Measurements from ENCODE around the gene DEDD.
"Not testable (repeated sequence)": the region's sequence is repeated elsewhere in the genome, so short reads cannot be mapped to it uniquely, and the experiment has no call there.

DEDD gene

GRCh38 chr1:161122967-161123366 lies 9.5 kb downstream of the DEDD start:
- no peak for DNase-seq (ENCODE audit: low read depth)

- DNase-seq (ENCODE audit: low read depth) = no peak
Observed at GRCh38 chr1:161121834-161122233, 10.6 kb downstream of the DEDD start.

GRCh38 chr1:161121042-161121650 lies 11.3 kb downstream of the DEDD start:
- no peak for DNase-seq (ENCODE audit: low read depth)

- no peak for DNase-seq (ENCODE audit: low read depth)
Observed at GRCh38 chr1:161119092-161119903, 13.2 kb downstream of the DEDD start.

- DNase-seq (ENCODE audit: low read depth) = no peak
Observed at GRCh38 chr1:161117759-161118581, 14.5 kb downstream of the DEDD start, which contains the start of the genes NIT1 and PFDN2. TSS of gene NIT1 (plus strand) at chr1:161118105. CDS start at chr1:161118177, 72 bp downstream. TSS of gene PFDN2 (minus strand) at chr1:161118037. CDS start at chr1:161118026, 11 bp downstream.

- not testable (repeated sequence) for DNase-seq (ENCODE audit: low read depth)
Observed at GRCh38 chr1:161115961-161116360, 16.5 kb downstream of the DEDD start.

- peak; percentile 94 for DNase-seq (ENCODE audit: low read depth)
Observed at GRCh38 chr1:161115132-161115711, 17.2 kb downstream of the DEDD start.

GRCh38 chr1:161114556-161114955 lies 17.9 kb downstream of the DEDD start:
- no peak for DNase-seq (ENCODE audit: low read depth)

GRCh38 chr1:161113915-161114314 lies 18.6 kb downstream of the DEDD start:
- DNase-seq (ENCODE audit: low read depth) = no peak

- DNase-seq (ENCODE audit: low read depth) = no peak
Observed at GRCh38 chr1:161111527-161111926, 20.9 kb downstream of the DEDD start.

GRCh38 chr1:161111117-161111516 lies 21.4 kb downstream of the DEDD start:
- no peak for DNase-seq (ENCODE audit: low read depth)

- no peak for DNase-seq (ENCODE audit: low read depth)
Observed at GRCh38 chr1:161106431-161106830, 26.0 kb downstream of the DEDD start.

GRCh38 chr1:161100556-161100955 lies 31.9 kb downstream of the DEDD start:
- no peak for DNase-seq (ENCODE audit: low read depth)

- DNase-seq (ENCODE audit: low read depth) = no peak
Observed at GRCh38 chr1:161099090-161099802, 33.2 kb downstream of the DEDD start.

- no peak for DNase-seq (ENCODE audit: low read depth)
Observed at GRCh38 chr1:161098210-161099068, 34.0 kb downstream of the DEDD start, which contains the start of gene KLHDC9. TSS of gene KLHDC9 (plus strand) at chr1:161098361. CDS start at chr1:161098536, 175 bp downstream.

- DNase-seq (ENCODE audit: low read depth) = no peak
Observed at GRCh38 chr1:161096530-161096929, 35.9 kb downstream of the DEDD start.

- no peak for DNase-seq (ENCODE audit: low read depth)
Observed at GRCh38 chr1:161096015-161096414, 36.5 kb downstream of the DEDD start.

GRCh38 chr1:161095230-161095629 lies 37.2 kb downstream of the DEDD start:
- DNase-seq (ENCODE audit: low read depth) = no peak

- no peak for DNase-seq (ENCODE audit: low read depth)
Observed at GRCh38 chr1:161094481-161094880, 38.0 kb downstream of the DEDD start.

GRCh38 chr1:161092621-161093028 lies 39.8 kb downstream of the DEDD start:
- no peak for DNase-seq (ENCODE audit: low read depth)
